ENCODE data around the gene SNX7.

GRCh38 chr1:98698625-98699024 lies 37.1 kb downstream of the SNX7 start:
- TF ChIP-seq CTCF (IDR thresholded peaks at IDR 0.05 in 4 of 5, conservative IDR thresholded peaks at IDR 0.05 in 1 of 5) = no peak
- no peak for TF ChIP-seq POLR2A (IDR thresholded peaks at IDR 0.05)
